Astrocyte (in vitro differentiated cells and primary cell): ENCODE results near the gene WNT9A.

Experiments used
- CTCF ChIP-seq: IDR thresholded peaks from 2 replicates; pipeline ENCODE4 v1.5.1; 2011; ENCODE audit warnings: low read depth, mild to moderate bottlenecking, inconsistent platforms, low read length, moderate library complexity; ENCODE audit not compliant: insufficient read depth
- EZH2 ChIP-seq: IDR thresholded peaks from 2 replicates; pipeline ENCODE4 v1.6.1; 2012; ENCODE audit warnings: mild to moderate bottlenecking, low read length, inconsistent platforms; ENCODE audit not compliant: insufficient read depth

- TF ChIP-seq CTCF, result no peak
- no peak for TF ChIP-seq EZH2
Observed at GRCh38 chr1:227901906-227902640, 45.7 kb downstream of the WNT9A start.
